Kidney (tissue), 14 donors: ENCODE measurements around the gene CMTM4. TPM values are rescaled to one million over a fixed set of nuclear protein-coding genes. Genes with fewer than 3 reads are reported as not detected.

Source experiments
- DNase-seq, 5 donors: peaks; one replicate each; pipeline ENCODE4 v3.0.0-alpha.2; 2013 to 2020
- FAIRE-seq: peaks from 2 replicates; lab custom pipeline; 2012; peaks lifted over from hg19 to GRCh38; lab: Jason Lieb, UNC
- H3K27ac ChIP-seq, 2 donors: one replicate each; pipeline ENCODE4 v1.7.0; 2013; ENCODE audit warnings: low read depth in 2 of 2, low read length in 2 of 2, inconsistent platforms in 1 of 2
- H3K27me3 ChIP-seq: one replicate; pipeline ENCODE4 v1.7.1; 2013; ENCODE audit warnings: low read length, inconsistent platforms; ENCODE audit not compliant: control insufficient read depth, insufficient read depth
- H3K36me3 ChIP-seq, 3 donors: one replicate each; pipeline versions ENCODE4 v1.7.0 to v1.7.1; 2013; ENCODE audit warnings: low read length in 3 of 3, control low read depth in 1 of 3, inconsistent platforms in 1 of 3; ENCODE audit not compliant: insufficient read depth in 3 of 3, control insufficient read depth in 2 of 3
- H3K4me1 ChIP-seq, 3 donors: one replicate each; pipeline versions ENCODE4 v1.7.0 to v1.7.1; 2013; ENCODE audit warnings: low read length in 3 of 3, inconsistent platforms in 1 of 3, low read depth in 1 of 3; ENCODE audit not compliant: control insufficient read depth in 2 of 3, insufficient read depth in 2 of 3
- H3K4me3 ChIP-seq, 3 donors: one replicate each; pipeline versions ENCODE4 v1.7.0 to v1.8.1; 2013; ENCODE audit warnings: low read length in 3 of 3, control low read depth in 1 of 3, inconsistent platforms in 1 of 3
- H3K9ac ChIP-seq, 3 donors: one replicate each; pipeline versions ENCODE4 v1.7.0 to v1.7.1; 2013; ENCODE audit warnings: low read length in 3 of 3, control low read depth in 1 of 3, inconsistent platforms in 1 of 3
- H3K9me3 ChIP-seq, 3 donors: one replicate each; pipeline versions ENCODE4 v1.7.0 to v1.7.1; 2013; ENCODE audit warnings: low read length in 3 of 3, control low read depth in 1 of 3, inconsistent platforms in 1 of 3; ENCODE audit not compliant: control insufficient read depth in 2 of 3, insufficient read depth in 1 of 3
- CTCF ChIP-seq: IDR thresholded peaks from 3 replicates; pipeline ENCODE4 v1.5.1; 2012; ENCODE audit warnings: mild to moderate bottlenecking, moderate library complexity, borderline replicate concordance; ENCODE audit not compliant: insufficient read depth; ENCODE audit errors: extremely low read depth
- intact Hi-C: fragments of 100-400 bp; cut with DNase I; formaldehyde crosslinking; loops from one replicate; pipeline ENCODE4 v1.11.1; 2022
- polyA plus RNA-seq: library from polyadenylated mRNA; stranded (reverse); fragments of 350-450 nt; fragmentation: Illumina TruSeq; extraction: RNeasy Lipid Tissue Mini Kit (QIAGEN cat#74804); gene quantifications from one replicate; pipeline ENCODE4 v1.2.3, GENCODE V29; 2014; ENCODE audit warnings: low read depth, low replicate concordance; ENCODE audit not compliant: insufficient read depth
- total RNA-seq: library from RNA; stranded (reverse); fragmentation: NEBNext Ultra II Directional; extraction: Animal tissue kit (Norgen Biotek cat#: 25700); gene quantifications from one replicate; pipeline ENCODE4 v1.2.1, GENCODE V29; 2021
- donor health status: control.
- donor health status: control.
- donor health status: control.
- donor health status: control.
- donor health status: control.
- donor health status: DM: yes; HTN: yes; CAD: no.
- donor health status: Normal renal cell carcinoma (clear cell type).

CMTM4 gene
- total and polyA plus RNA-seq, 2 donors from 2014 or later = 43.2 to 82.2 TPM

- no peak for TF ChIP-seq CTCF
- Histone ChIP-seq H3K9me3 (no peaks in the 10 kb centered on the region), H3K4me3 (peak overlapping the region in 2 of 3 donors; percentile 25 to 40), H3K9ac (peak overlapping the region in 2 of 3 donors; percentile 8 to 42), H3K27me3 (no peaks in the 10 kb centered on the region), H3K36me3 (no peaks in the 10 kb centered on the region), H3K4me1 (peaks cover 0 to 25% (median 16%) of the 10 kb centered on the region in 3 donors), H3K27ac (peak overlapping the region; percentile 81 to 90)
- FAIRE-seq = no peak
- peak in 3 of 5 donors; percentile 24 to 79 (median 45) for DNase-seq
- intact Hi-C loops = no loop called here
These were observed 9.9 kb upstream of the CMTM4 start for GRCh38 chr16:66706506-66706880.

- intact Hi-C loops = no loop called here
- no peaks in the 10 kb centered on the region for H3K9me3 ChIP-seq
- no peak for TF ChIP-seq CTCF
- peak; percentile 85 for FAIRE-seq
- H3K4me1 ChIP-seq = peaks cover 0 to 25% (median 16%) of the 10 kb centered on the region in 3 donors
- peak in 3 of 5 donors; percentile 33 to 93 (median 77) for DNase-seq
- H3K4me3 ChIP-seq = peak overlapping the region in 2 of 3 donors; percentile 9 to 40
- H3K36me3 ChIP-seq = no peaks in the 10 kb centered on the region
- peak overlapping the region in 2 of 3 donors; percentile 13 to 42 for H3K9ac ChIP-seq
- H3K27me3 ChIP-seq = no peaks in the 10 kb centered on the region
- peak overlapping the region; percentile 81 to 90 for H3K27ac ChIP-seq
These were observed 9.4 kb upstream of the CMTM4 start for GRCh38 chr16:66705790-66706505.

- H3K9me3 ChIP-seq = no peaks in the 10 kb centered on the region
- peak overlapping the region in 1 of 3 donors; percentile 20 for H3K9ac ChIP-seq
- H3K4me1 ChIP-seq = peaks cover 0 to 25% (median 15%) of the 10 kb centered on the region in 3 donors
- no peak for TF ChIP-seq CTCF
- intact Hi-C loops = no loop called here
- H3K27ac ChIP-seq = peak overlapping the region; percentile 49 to 53
- H3K36me3 ChIP-seq = no peaks in the 10 kb centered on the region
- no peaks in the 10 kb centered on the region for H3K27me3 ChIP-seq
- DNase-seq = peak in 2 of 5 donors; percentile 9 to 46
- FAIRE-seq = no peak
- peak overlapping the region in 1 of 3 donors; percentile 29 for H3K4me3 ChIP-seq
These were observed 7.1 kb upstream of the CMTM4 start for GRCh38 chr16:66703406-66704215.
